Ovary (tissue), 9 donors: Measurements from ENCODE around the gene SUSD6. TPM values are rescaled to one million over a fixed set of nuclear protein-coding genes. Genes with fewer than 3 reads are reported as not detected.
A peak's percentile ranks its signal among the peaks of the same experiment; 100 is the strongest.

Experiments
- DNase-seq, 5 donors: peaks; one replicate each; pipeline ENCODE4 v3.0.0-alpha.2; 2019 to 2020
- H3K27ac ChIP-seq, 2 donors: fragments of 200-600 bp; one replicate each; pipeline versions ENCODE4 v1.5.1 to v1.8.0; 2019 to 2022
- H3K27me3 ChIP-seq: fragments of 200-600 bp; one replicate; pipeline ENCODE4 v1.8.0; 2022
- H3K36me3 ChIP-seq: fragments of 200-600 bp; sonication (generic); one replicate; pipeline ENCODE4 v1.5.1; 2019
- H3K4me1 ChIP-seq: one replicate; pipeline ENCODE4 v1.8.1; 2013; ENCODE audit warnings: mild to moderate bottlenecking, moderate library complexity; ENCODE audit not compliant: insufficient read depth
- H3K4me3 ChIP-seq: fragments of 200-600 bp; sonication (generic); one replicate; pipeline ENCODE4 v1.5.1; 2017
- H3K9me3 ChIP-seq, 2 donors: fragments of 200-600 bp in 1 of 2; sonication (generic) in 1 of 2; one replicate each; pipeline versions ENCODE4 v1.5.1 to v1.8.1; 2013 to 2019; ENCODE audit warnings: mild to moderate bottlenecking in 1 of 2, moderate library complexity in 1 of 2
- CTCF ChIP-seq, 3 donors: fragments of 450-650 bp in 2 of 3; fragments of 200-600 bp in 1 of 3; IDR thresholded peaks; one replicate each; pipeline versions ENCODE4 v1.5.1 to v1.8.0; 2016 to 2022; ENCODE audit warnings: antibody characterized with exemption in 3 of 3, mild to moderate bottlenecking in 1 of 3
- EP300 ChIP-seq: sonication (generic); formaldehyde crosslinking; IDR thresholded peaks from one replicate; pipeline ENCODE4 v1.6.1; 2017; ENCODE audit warnings: antibody characterized with exemption
- POLR2A ChIP-seq: fragments of 450-650 bp; IDR thresholded peaks from one replicate; pipeline ENCODE4 v1.6.1; 2017; ENCODE audit warnings: antibody characterized with exemption, mild to moderate bottlenecking, moderate library complexity
- WGBS, 3 donors: extraction: QIAGEN DNeasy Blood & Tissue Kit in 1 of 3; methylation state at CpG; one replicate each; pipeline versions ENCODE4 v1.1.5 to v1.1.7; 2013 to 2017; 5-methylcytosine and 5-hydroxymethylcytosine counted together
- intact Hi-C, 4 donors: fragments of 100-400 bp; cut with DNase I; formaldehyde crosslinking; loops; one replicate each; pipeline versions ENCODE4 v1.11.0 to v1.15.1; 2022 to 2023
- polyA plus RNA-seq, 2 donors: library from polyadenylated mRNA; stranded (reverse); fragments of 200-250 nt in 1 of 2; fragments of 350-450 nt in 1 of 2; fragmentation: Illumina TruSeq in 1 of 2; extraction: RNeasy Lipid Tissue Mini Kit (QIAGEN cat#74804) in 1 of 2; gene quantifications; one replicate each; pipeline ENCODE4 v1.2.3, GENCODE V29; 2013 to 2014
- total RNA-seq, 7 donors: library from RNA; depleted of rRNA in 2 of 7; stranded (reverse); fragments of >200 nt in 2 of 7; fragmentation: NEBNext Ultra II Directional in 3 of 7; extraction: Animal tissue kit (Norgen Biotek cat#: 25700) in 3 of 7; gene quantifications; one replicate each; pipeline versions ENCODE4 v1.1.0 to v1.2.4, GENCODE V29; 2016 to 2023
- donor health status: DM: no; HTN: no; CAD: no; lungs with moderate emphysema.
- donor health status: DM: no; HTN: no; CAD: no.
- donor health status: Bipolar disorder and iron deficiency.
- donor health status: DM: yes; HTN: yes; CAD: no.
- donor health status: DM: no; HTN: no; CAD: no.
- donor health status: DM: yes; HTN: yes; CAD: no.

Gene SUSD6
- total and polyA plus RNA-seq, 9 donors: 12.6 to 35.3 (median 27.7) TPM

GRCh38 chr14:69648480-69649451 is 37.4 kb downstream of the SUSD6 start:
- no peak for DNase-seq
- H3K36me3 ChIP-seq: no peaks in the 10 kb centered on the region
- peaks cover 38% of the 10 kb centered on the region for H3K4me1 ChIP-seq
- H3K4me3 ChIP-seq: no peak overlapping the region
- H3K9me3 ChIP-seq: no peaks in the 10 kb centered on the region
- H3K27me3 ChIP-seq: no peaks in the 10 kb centered on the region
- 7 to 11% (median 9%) methylated on average over 6 of the region's 6 CpGs for WGBS, 3 donors
- intact Hi-C loops: no loop called here
- H3K27ac ChIP-seq: peak overlapping the region; percentile 35 to 79
- TF ChIP-seq EP300 (no peak), CTCF (IDR thresholded peaks at IDR 0.05) (no peak), POLR2A (no peak)

GRCh38 chr14:69650948-69651369 is 39.6 kb downstream of the SUSD6 start:
- Histone ChIP-seq H3K4me3 (no peak overlapping the region), H3K36me3 (no peaks in the 10 kb centered on the region), H3K4me1 (peaks cover 39% of the 10 kb centered on the region), H3K27ac (peak overlapping the region in 1 of 2 donors; percentile 79), H3K9me3 (no peaks in the 10 kb centered on the region), H3K27me3 (no peaks in the 10 kb centered on the region)
- TF ChIP-seq CTCF (IDR thresholded peaks at IDR 0.05): no peak
- TF ChIP-seq POLR2A: no peak
- TF ChIP-seq EP300: no peak
- WGBS, 3 donors: 26 to 43% (median 41%) methylated on average over 3 of the region's 3 CpGs
- intact Hi-C loops: no loop called here
- DNase-seq: no peak

- Histone ChIP-seq H3K9me3 (no peaks in the 10 kb centered on the region), H3K4me1 (peaks cover 39% of the 10 kb centered on the region), H3K4me3 (no peak overlapping the region), H3K27me3 (no peaks in the 10 kb centered on the region), H3K27ac (peak overlapping the region in 1 of 2 donors; percentile 79), H3K36me3 (no peaks in the 10 kb centered on the region)
- intact Hi-C loops: no loop called here
- no peak for DNase-seq
- no peak for TF ChIP-seq EP300
- no peak for TF ChIP-seq CTCF (IDR thresholded peaks at IDR 0.05)
- TF ChIP-seq POLR2A: no peak
- WGBS, 3 donors: 26 to 57% (median 32%) methylated on average over 1 of the region's 1 CpG
Observed at GRCh38 chr14:69651664-69652063, 40.3 kb downstream of the SUSD6 start.

GRCh38 chr14:69652942-69653684 is 41.7 kb downstream of the SUSD6 start:
- 78 to 79% (median 79%) methylated on average over 10 of the region's 10 CpGs for WGBS, 3 donors
- Histone ChIP-seq H3K9me3 (no peaks in the 10 kb centered on the region), H3K27me3 (no peaks in the 10 kb centered on the region), H3K4me3 (no peak overlapping the region), H3K4me1 (peaks cover 37% of the 10 kb centered on the region), H3K27ac (peak overlapping the region in 1 of 2 donors; percentile 79), H3K36me3 (no peaks in the 10 kb centered on the region)
- no peak for DNase-seq
- intact Hi-C loops: no loop called here
- no peak for TF ChIP-seq EP300
- no peak for TF ChIP-seq CTCF (IDR thresholded peaks at IDR 0.05)
- no peak for TF ChIP-seq POLR2A
